GOT3 (cell line): ENCODE data around the gene POP4.
"Not testable (repeated sequence)": the region's sequence is repeated elsewhere in the genome, so short reads cannot be mapped to it uniquely, and the experiment has no call there.

Experiments
- DNase-seq: peaks from one replicate; lab custom pipeline; 2025; ENCODE audit warnings: mixed read lengths; lab: John Stamatoyannopoulos, UW

Gene POP4

GRCh38 chr19:29605653-29606419 is at the start of gene POP4:
POP4 (plus strand) TSS chr19:29606283; CDS start chr19:29606319, 36 bp downstream.
- peak; percentile 84 for DNase-seq

GRCh38 chr19:29559110-29559509 is 47.0 kb upstream of the POP4 start:
- not testable (repeated sequence) for DNase-seq

GRCh38 chr19:29559743-29560142 is 46.3 kb upstream of the POP4 start:
- no peak for DNase-seq

- DNase-seq: no peak
Measured at GRCh38 chr19:29560313-29561075, 45.6 kb upstream of the POP4 start.

- DNase-seq: no peak
Measured at GRCh38 chr19:29561601-29562000, 44.5 kb upstream of the POP4 start.

- no peak for DNase-seq
Measured at GRCh38 chr19:29562299-29563297, 43.5 kb upstream of the POP4 start.

- no peak for DNase-seq
Measured at GRCh38 chr19:29563486-29564101, 42.5 kb upstream of the POP4 start.

GRCh38 chr19:29564574-29565005 is 41.5 kb upstream of the POP4 start:
- no peak for DNase-seq

GRCh38 chr19:29565171-29565570 is 40.9 kb upstream of the POP4 start:
- no peak for DNase-seq

GRCh38 chr19:29566496-29567054 is 39.5 kb upstream of the POP4 start:
- DNase-seq: no peak

- no peak for DNase-seq
Measured at GRCh38 chr19:29567366-29567915, 38.6 kb upstream of the POP4 start.

GRCh38 chr19:29568036-29569025 is 37.8 kb upstream of the POP4 start:
- DNase-seq: no peak

- DNase-seq: no peak
Measured at GRCh38 chr19:29569038-29569911, 36.8 kb upstream of the POP4 start.

- DNase-seq: no peak
Measured at GRCh38 chr19:29571181-29571580, 34.9 kb upstream of the POP4 start.

GRCh38 chr19:29573486-29573885 is 32.6 kb upstream of the POP4 start:
- no peak for DNase-seq

- DNase-seq: no peak
Measured at GRCh38 chr19:29574510-29574909, 31.6 kb upstream of the POP4 start.

- DNase-seq: no peak
Measured at GRCh38 chr19:29576046-29576606, 30.0 kb upstream of the POP4 start.
